OCI-LY1 (cell line): ENCODE results near the gene NUDC.

Source experiments
- EZH2 ChIP-seq: fragments of 200-600 bp; sonication (generic), shearing (Covaris generic); IDR thresholded peaks from 2 replicates; pipeline ENCODE4 v1.8.0; 2017; ENCODE audit warnings: borderline replicate concordance, mixed run types, mild to moderate bottlenecking, antibody characterized with exemption, low read length, moderate library complexity, mixed read lengths
- TF ChIP-seq, protein P1 (sequence below): fragments of 200-600 bp; sonication (generic), shearing (Covaris generic); IDR thresholded peaks from 2 replicates; pipeline ENCODE4 v1.5.1; 2017; ENCODE audit warnings: mild to moderate bottlenecking, antibody characterized with exemption, low read length, moderate library complexity, mixed read lengths

DNA sequence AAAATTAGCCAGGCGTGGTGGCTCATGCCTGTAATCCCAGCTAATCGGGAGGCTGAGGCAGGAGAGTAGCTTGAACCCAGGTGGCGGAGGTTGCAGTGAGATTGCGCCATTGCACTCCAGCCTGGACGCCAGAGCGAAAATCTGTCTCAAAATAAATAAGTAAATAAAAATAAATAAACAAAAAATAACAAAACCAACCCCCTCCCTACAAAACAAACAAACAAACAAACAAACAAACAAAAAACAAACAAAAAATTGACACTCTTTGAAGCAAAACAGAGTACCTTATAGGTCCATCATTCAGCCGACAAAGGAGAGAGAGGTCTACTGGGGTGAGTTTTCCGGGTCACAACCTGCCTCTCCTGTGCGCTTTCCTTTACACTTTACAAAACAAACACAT, 44.1 kb downstream of the NUDC start:
- TF ChIP-seq, protein P1, sequence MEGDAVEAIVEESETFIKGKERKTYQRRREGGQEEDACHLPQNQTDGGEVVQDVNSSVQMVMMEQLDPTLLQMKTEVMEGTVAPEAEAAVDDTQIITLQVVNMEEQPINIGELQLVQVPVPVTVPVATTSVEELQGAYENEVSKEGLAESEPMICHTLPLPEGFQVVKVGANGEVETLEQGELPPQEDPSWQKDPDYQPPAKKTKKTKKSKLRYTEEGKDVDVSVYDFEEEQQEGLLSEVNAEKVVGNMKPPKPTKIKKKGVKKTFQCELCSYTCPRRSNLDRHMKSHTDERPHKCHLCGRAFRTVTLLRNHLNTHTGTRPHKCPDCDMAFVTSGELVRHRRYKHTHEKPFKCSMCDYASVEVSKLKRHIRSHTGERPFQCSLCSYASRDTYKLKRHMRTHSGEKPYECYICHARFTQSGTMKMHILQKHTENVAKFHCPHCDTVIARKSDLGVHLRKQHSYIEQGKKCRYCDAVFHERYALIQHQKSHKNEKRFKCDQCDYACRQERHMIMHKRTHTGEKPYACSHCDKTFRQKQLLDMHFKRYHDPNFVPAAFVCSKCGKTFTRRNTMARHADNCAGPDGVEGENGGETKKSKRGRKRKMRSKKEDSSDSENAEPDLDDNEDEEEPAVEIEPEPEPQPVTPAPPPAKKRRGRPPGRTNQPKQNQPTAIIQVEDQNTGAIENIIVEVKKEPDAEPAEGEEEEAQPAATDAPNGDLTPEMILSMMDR, result no peak
- TF ChIP-seq EZH2, result no peak
